NB4 (cell line): Measurements from ENCODE around the gene MRTFA.

Source experiments
- POLR2A ChIP-seq: IDR thresholded peaks from 2 replicates; pipeline ENCODE4 v1.6.1; 2011; ENCODE audit warnings: mild to moderate bottlenecking; ENCODE audit not compliant: insufficient read length; ENCODE audit errors: extremely low read depth
- TF ChIP-seq, protein P1 (sequence below): IDR thresholded peaks from one replicate; pipeline ENCODE4 v1.5.1; 2012; ENCODE audit warnings: low read depth, low read length
- TF ChIP-seq, protein P2 (sequence below): IDR thresholded peaks from 2 replicates; pipeline ENCODE4 v1.6.1; 2011; ENCODE audit warnings: low read depth, low read length

DNA sequence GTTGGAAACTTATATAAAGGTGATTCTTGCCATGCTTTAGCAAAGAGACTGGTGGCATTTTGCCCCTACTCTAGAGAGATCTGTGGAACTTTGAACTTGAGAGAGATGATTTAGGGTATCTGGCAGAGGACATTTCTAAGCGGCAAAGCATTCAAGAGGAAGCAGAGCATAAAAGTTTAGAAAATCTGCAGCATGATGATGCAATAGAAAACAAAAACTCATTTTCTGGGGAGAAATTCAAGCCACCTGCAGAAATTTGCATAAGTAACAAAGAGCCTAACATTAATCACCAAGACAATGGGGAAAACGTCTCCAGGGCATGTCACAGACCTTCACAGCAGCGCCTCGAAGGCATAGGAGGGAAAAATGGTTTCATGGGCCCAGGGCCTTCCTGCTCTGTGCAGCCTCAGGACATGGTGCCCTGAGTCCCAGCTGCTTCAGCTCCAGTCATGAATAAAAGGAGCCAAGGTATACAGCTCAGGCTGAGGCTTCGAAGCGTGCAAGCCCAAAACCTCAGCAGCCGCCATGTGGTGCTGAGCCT, 83.4 kb downstream of the MRTFA start:
- TF ChIP-seq, protein P1, sequence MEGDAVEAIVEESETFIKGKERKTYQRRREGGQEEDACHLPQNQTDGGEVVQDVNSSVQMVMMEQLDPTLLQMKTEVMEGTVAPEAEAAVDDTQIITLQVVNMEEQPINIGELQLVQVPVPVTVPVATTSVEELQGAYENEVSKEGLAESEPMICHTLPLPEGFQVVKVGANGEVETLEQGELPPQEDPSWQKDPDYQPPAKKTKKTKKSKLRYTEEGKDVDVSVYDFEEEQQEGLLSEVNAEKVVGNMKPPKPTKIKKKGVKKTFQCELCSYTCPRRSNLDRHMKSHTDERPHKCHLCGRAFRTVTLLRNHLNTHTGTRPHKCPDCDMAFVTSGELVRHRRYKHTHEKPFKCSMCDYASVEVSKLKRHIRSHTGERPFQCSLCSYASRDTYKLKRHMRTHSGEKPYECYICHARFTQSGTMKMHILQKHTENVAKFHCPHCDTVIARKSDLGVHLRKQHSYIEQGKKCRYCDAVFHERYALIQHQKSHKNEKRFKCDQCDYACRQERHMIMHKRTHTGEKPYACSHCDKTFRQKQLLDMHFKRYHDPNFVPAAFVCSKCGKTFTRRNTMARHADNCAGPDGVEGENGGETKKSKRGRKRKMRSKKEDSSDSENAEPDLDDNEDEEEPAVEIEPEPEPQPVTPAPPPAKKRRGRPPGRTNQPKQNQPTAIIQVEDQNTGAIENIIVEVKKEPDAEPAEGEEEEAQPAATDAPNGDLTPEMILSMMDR: no peak
- TF ChIP-seq POLR2A: no peak
- TF ChIP-seq, protein P2, sequence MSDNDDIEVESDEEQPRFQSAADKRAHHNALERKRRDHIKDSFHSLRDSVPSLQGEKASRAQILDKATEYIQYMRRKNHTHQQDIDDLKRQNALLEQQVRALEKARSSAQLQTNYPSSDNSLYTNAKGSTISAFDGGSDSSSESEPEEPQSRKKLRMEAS: no peak
